HCT116 (cell line): ENCODE data around the gene CYB5R3. TPM values are rescaled to one million over a fixed set of nuclear protein-coding genes. Genes with fewer than 3 reads are reported as not detected.

Source experiments
- ATAC-seq: fragments of 200-7000 bp; cut with Tn5 transposase; 2 replicates; pipeline ENCODE4 v1.9.1; 2020; ENCODE audit warnings: mild to moderate bottlenecking, moderate library complexity
- BruUV-seq: library from RNA; stranded (reverse); fragments of 400-500 nt; replicated peaks from 2 replicates; lab custom pipeline; 2021; lab: Mats Ljungman, UMichigan
- CTCF ChIA-PET: fragments of 300-600 bp; sonication (Branson Sonifier 250); formaldehyde crosslinking; loops from one replicate; lab custom pipeline; 2021; ENCODE audit warnings: antibody characterized with exemption; lab: Charles Lee
- POLR2A ChIA-PET: fragments of 300-600, 350-600 bp; sonication (Branson Sonifier 250); formaldehyde crosslinking; loops from one replicate; lab custom pipeline; 2021; ENCODE audit warnings: antibody characterized with exemption; lab: Charles Lee
- RAD21 ChIA-PET, 2 experiments: fragments of 300-600 bp; sonication (Branson Sonifier 250); formaldehyde crosslinking; loops; one replicate each; lab custom pipeline; 2023; ENCODE audit warnings: low total read pairs in 2 of 2; ENCODE audit not compliant: uncharacterized antibody in 2 of 2, unreplicated experiment in 2 of 2, low non-redundant PET in 1 of 2; lab: Charles Lee
- DNase-seq: peaks from one replicate; pipeline ENCODE4 v3.0.0-alpha.2; 2010; ENCODE audit warnings: low read depth, low spot score
- H2AFZ ChIP-seq: fragments of 200-600 bp; shearing (Covaris generic), sonication (generic); 2 replicates; pipeline ENCODE4 v1.6.1; 2017; ENCODE audit warnings: low read depth, mixed run types, mixed read lengths, antibody characterized with exemption, low read length; ENCODE audit not compliant: poor library complexity, severe bottlenecking
- H3K27ac ChIP-seq: 2 replicates; pipeline ENCODE4 v1.5.1; 2012; ENCODE audit warnings: low read depth, low read length
- H3K27me3 ChIP-seq: fragments of 200-600 bp; sonication (generic); 2 replicates; pipeline ENCODE4 v1.6.1; 2016; ENCODE audit warnings: mixed run types, low read length, mixed read lengths; ENCODE audit not compliant: insufficient read depth
- H3K36me3 ChIP-seq, 2 experiments: fragments of 200-500 bp in 1 of 2; fragments of 200-600 bp in 1 of 2; sonication (Bioruptor generic) in 1 of 2; sonication (generic) in 1 of 2; 2 replicates each; pipeline versions ENCODE4 v1.5.1 to v1.6.1; 2014 to 2016; ENCODE audit warnings: low read length in 2 of 2, inconsistent platforms in 1 of 2, mixed read lengths in 1 of 2, mixed run types in 1 of 2; ENCODE audit not compliant: insufficient read depth in 2 of 2, control insufficient read depth in 1 of 2
- H3K4me1 ChIP-seq, 2 experiments: fragments of 200-600 bp in 1 of 2; sonication (generic) in 1 of 2; 2 replicates each; pipeline versions ENCODE4 v1.5.1 to v1.6.1; 2012 to 2017; ENCODE audit warnings: low read length in 2 of 2, inconsistent platforms in 1 of 2, mild to moderate bottlenecking in 1 of 2, mixed read lengths in 1 of 2, mixed run types in 1 of 2, moderate library complexity in 1 of 2; ENCODE audit not compliant: insufficient read depth in 2 of 2, control insufficient read depth in 1 of 2
- H3K4me2 ChIP-seq: fragments of 200-600 bp; sonication (generic); 2 replicates; pipeline ENCODE4 v1.6.1; 2017; ENCODE audit warnings: mixed run types, low read length, mixed read lengths
- H3K4me3 ChIP-seq, 2 experiments: fragments of 200-600 bp in 1 of 2; sonication (generic) in 1 of 2; replicated peaks in 1 of 2; 2 replicates each; pipeline ENCODE4 v1.5.1; 2011 to 2016; ENCODE audit warnings: low read length in 2 of 2, control low read depth in 1 of 2, low read depth in 1 of 2, mild to moderate bottlenecking in 1 of 2, mixed read lengths in 1 of 2, mixed run types in 1 of 2
- H3K79me2 ChIP-seq: fragments of 200-600 bp; sonication (generic); 2 replicates; pipeline ENCODE4 v1.6.1; 2017; ENCODE audit warnings: mild to moderate bottlenecking, mixed run types, low read length, moderate library complexity, mixed read lengths; ENCODE audit not compliant: insufficient read depth
- H3K9ac ChIP-seq: fragments of 200-600 bp; sonication (generic); 2 replicates; pipeline ENCODE4 v1.6.1; 2016; ENCODE audit warnings: low read length, mixed read lengths
- H3K9me2 ChIP-seq: fragments of 200-600 bp; sonication (generic), shearing (Covaris generic); 2 replicates; pipeline ENCODE4 v1.6.1; 2017; ENCODE audit warnings: mixed run types, mild to moderate bottlenecking, moderate library complexity; ENCODE audit not compliant: insufficient read depth
- H3K9me3 ChIP-seq, 2 experiments: fragments of 200-500 bp in 1 of 2; fragments of 200-600 bp in 1 of 2; sonication (Bioruptor generic) in 1 of 2; sonication (generic) in 1 of 2; 2 replicates each; pipeline ENCODE4 v1.6.1; 2014 to 2017; ENCODE audit warnings: low read length in 2 of 2, mixed read lengths in 2 of 2, inconsistent platforms in 1 of 2, low read depth in 1 of 2, mild to moderate bottlenecking in 1 of 2, mixed run types in 1 of 2, moderate library complexity in 1 of 2; ENCODE audit not compliant: control insufficient read depth in 1 of 2, insufficient read depth in 1 of 2
- H4K20me1 ChIP-seq: fragments of 200-600 bp; sonication (generic), shearing (Covaris generic); 2 replicates; pipeline ENCODE4 v1.6.1; 2017; ENCODE audit warnings: mixed run types, mild to moderate bottlenecking, moderate library complexity; ENCODE audit not compliant: insufficient read depth
- CBX3 ChIP-seq: IDR thresholded peaks from 2 replicates; pipeline ENCODE4 v1.6.1; 2012; ENCODE audit warnings: low read depth
- EGR1 ChIP-seq: IDR thresholded peaks from 2 replicates; pipeline ENCODE4 v1.6.1; 2012; ENCODE audit warnings: low read depth
- ELF1 ChIP-seq: IDR thresholded peaks from 2 replicates; pipeline ENCODE4 v1.6.1; 2012; ENCODE audit warnings: low read depth, borderline replicate concordance
- EZH2 ChIP-seq: fragments of 200-600 bp; sonication (generic); IDR thresholded peaks from 2 replicates; pipeline ENCODE4 v1.6.1; 2017; ENCODE audit warnings: antibody characterized with exemption, mixed run types
- EZH2phosphoT487 ChIP-seq: fragments of 200-600 bp; IDR thresholded peaks from 2 replicates; pipeline ENCODE4 v1.6.1; 2018; ENCODE audit warnings: antibody characterized with exemption, borderline replicate concordance
- FOSL1 ChIP-seq: IDR thresholded peaks from 2 replicates; pipeline ENCODE4 v1.6.1; 2012; ENCODE audit warnings: low read depth
- MAX ChIP-seq: IDR thresholded peaks from 2 replicates; pipeline ENCODE4 v1.6.1; 2012
- POLR2AphosphoS5 ChIP-seq: IDR thresholded peaks from 2 replicates; pipeline ENCODE4 v1.6.1; 2011; ENCODE audit warnings: mild to moderate bottlenecking, low read depth, low read length, moderate library complexity
- SIN3A ChIP-seq: IDR thresholded peaks from 2 replicates; pipeline ENCODE4 v1.6.1; 2012; ENCODE audit warnings: low read depth
- ZFX ChIP-seq: fragments of 450-650 bp; IDR thresholded peaks from 2 replicates; pipeline ENCODE4 v1.6.1; 2017
- ZNF274 ChIP-seq: fragments of 200-500 bp; sonication (Bioruptor generic); IDR thresholded peaks from 2 replicates; pipeline ENCODE4 v1.6.1; 2014; ENCODE audit warnings: mild to moderate bottlenecking, low read depth, low read length, inconsistent platforms
- intact Hi-C: fragments of 100-400 bp; cut with micrococcal nuclease; formaldehyde crosslinking; loops from 2 replicates; pipeline ENCODE4 v1.10.0; 2022
- total RNA-seq: library from RNA; stranded (reverse); gene quantifications from one replicate; pipeline ENCODE4 v1.2.1, GENCODE V29; 2021; ENCODE audit not compliant: unreplicated experiment

Gene CYB5R3
- total RNA-seq, 1 experiment from 2014 or later, result 127 TPM

GRCh38 chr22:42654436-42655073 is 5.4 kb upstream of the CYB5R3 start:
- Histone ChIP-seq H3K9ac (no peak overlapping the region), H3K4me1 (peaks cover 5 to 11% of the 10 kb centered on the region in 2 experiments; a peak in 2 of 4 replicates), H3K9me3 (no peaks in the 10 kb centered on the region), H2AFZ (no peak overlapping the region), H3K36me3 (no peaks in the 10 kb centered on the region), H3K27me3 (no peaks in the 10 kb centered on the region), H3K9me2 (no peaks in the 10 kb centered on the region), H3K4me3 (no peak overlapping the region), H3K27ac (no peak overlapping the region), H3K79me2 (no peaks in the 10 kb centered on the region), H3K4me2 (no peak overlapping the region), H4K20me1 (no peaks in the 10 kb centered on the region)
- DNase-seq (no peak), ATAC-seq (no peak)
- no peak for TF ChIP-seq EGR1
- TF ChIP-seq SIN3A, result no peak
- TF ChIP-seq POLR2AphosphoS5, result no peak
- TF ChIP-seq EZH2phosphoT487, result no peak
- no peak for TF ChIP-seq ELF1
- no peak for TF ChIP-seq CBX3
- no peak for TF ChIP-seq ZNF274
- no peak for TF ChIP-seq EZH2
- TF ChIP-seq FOSL1, result no peak
- TF ChIP-seq MAX, result no peak
- no peak for TF ChIP-seq ZFX
- POLR2A ChIA-PET, result interaction anchor here (1.6 kb wide), 1 partner anchor 39 kb away, joined by 4 read pairs; no protein-coding TSS in a partner anchor
- CTCF ChIA-PET, result no interaction called here
- RAD21 ChIA-PET, result no interaction called here
- intact Hi-C loops, result no loop called here
- no TSS peak for BruUV-seq

- RAD21 ChIA-PET, result no interaction called here
- no peak for TF ChIP-seq MAX
- H3K9me2 ChIP-seq, result no peaks in the 10 kb centered on the region
- DNase-seq (no peak), ATAC-seq (no peak)
- H3K4me1 ChIP-seq, result peaks cover 5 to 13% of the 10 kb centered on the region in 2 experiments; a peak in 2 of 4 replicates
- no TSS peak for BruUV-seq
- H3K9me3 ChIP-seq, result no peaks in the 10 kb centered on the region
- no peak overlapping the region for H3K27ac ChIP-seq
- no peak overlapping the region for H3K4me3 ChIP-seq
- H3K36me3 ChIP-seq, result no peaks in the 10 kb centered on the region
- H3K79me2 ChIP-seq, result no peaks in the 10 kb centered on the region
- no peak overlapping the region for H2AFZ ChIP-seq
- POLR2A ChIA-PET, result interaction anchor here (1.6 kb wide), 1 partner anchor 38 kb away, joined by 4 read pairs; no protein-coding TSS in a partner anchor
- no peaks in the 10 kb centered on the region for H4K20me1 ChIP-seq
- intact Hi-C loops, result no loop called here
- H3K9ac ChIP-seq, result no peak overlapping the region
- no peak overlapping the region for H3K4me2 ChIP-seq
- H3K27me3 ChIP-seq, result no peaks in the 10 kb centered on the region
- CTCF ChIA-PET, result no interaction called here
These were observed 4.8 kb upstream of the CYB5R3 start for GRCh38 chr22:42653999-42654398.
